Pancreas (tissue), 10 donors: Measurements from ENCODE around the gene ANKRD62. TPM values are rescaled to one million over a fixed set of nuclear protein-coding genes. Genes with fewer than 3 reads are reported as not detected.
A peak's percentile ranks its signal among the peaks of the same experiment; 100 is the strongest.

ENCODE experiments used
- ATAC-seq, 4 donors: fragments of 200-7000 bp; cut with Tn5 transposase; one replicate each; pipeline versions ENCODE4 v1.8.0 to v1.9.1; 2020; ENCODE audit warnings: mild to moderate bottlenecking in 4 of 4, moderate library complexity in 4 of 4
- DNase-seq, 6 donors: peaks; one replicate each; pipeline ENCODE4 v3.0.0-alpha.2; 2020
- FAIRE-seq: peaks from 2 replicates; lab custom pipeline; 2012; peaks lifted over from hg19 to GRCh38; lab: Jason Lieb, UNC
- H3K27ac ChIP-seq, 4 donors: fragments of 200-600 bp; sonication (generic); 1 replicate in 3 of 4; 2 replicates in 1 of 4; pipeline versions ENCODE4 v1.5.0 to v1.8.0; 2020
- H3K27me3 ChIP-seq, 4 donors: fragments of 200-600 bp; one replicate each; pipeline ENCODE4 v1.8.0; 2021
- H3K36me3 ChIP-seq, 3 donors: fragments of 200-600 bp; sonication (generic) in 1 of 3; one replicate each; pipeline versions ENCODE4 v1.5.0 to v1.8.0; 2020 to 2021
- H3K4me1 ChIP-seq, 3 donors: fragments of 200-600 bp; one replicate each; pipeline ENCODE4 v1.8.0; 2021
- H3K4me3 ChIP-seq, 4 donors: fragments of 200-600 bp; sonication (generic) in 2 of 4; one replicate each; pipeline versions ENCODE4 v1.5.0 to v1.8.0; 2020 to 2021
- H3K9me3 ChIP-seq, 4 donors: fragments of 200-600 bp; one replicate each; pipeline ENCODE4 v1.8.0; 2021
- WGBS, 2 donors: extraction: QIAGEN DNeasy Blood & Tissue Kit; methylation state at CpG; one replicate each; pipeline ENCODE4 v1.1.7; 2013; 5-methylcytosine and 5-hydroxymethylcytosine counted together
- intact Hi-C, 3 donors: fragments of 100-400 bp; cut with DNase I; formaldehyde crosslinking; loops; one replicate each; pipeline versions ENCODE4 v1.11.1 to v1.14.2; 2022
- polyA plus RNA-seq, 2 donors: library from polyadenylated mRNA; stranded (reverse); fragments of 200-250 nt; gene quantifications; one replicate each; pipeline ENCODE4 v1.2.3, GENCODE V29; 2013
- total RNA-seq, 6 donors: library from RNA; stranded (reverse); fragmentation: NEBNext Ultra II Directional in 4 of 6; extraction: Animal tissue kit (Norgen Biotek cat#: 25700) in 4 of 6; gene quantifications; one replicate each; pipeline versions ENCODE4 v1.2.1 to v1.2.4, GENCODE V29; 2021 to 2023
- TF ChIP-seq, protein P1 (sequence below), 4 donors: fragments of 200-600 bp; sonication (generic) in 3 of 4; IDR thresholded peaks; one replicate each; pipeline versions ENCODE4 v1.5.0 to v1.8.0; 2021; ENCODE audit warnings: antibody characterized with exemption in 4 of 4
- donor health status: healthy with polysubstance abuse.
- donor health status: DM: no; HTN: no; CAD: no; lungs with moderate emphysema.
- donor health status: DM: no; HTN: no; CAD: no.
- donor health status: control.
- donor health status: control.
- donor health status: Bipolar disorder and iron deficiency.
- donor health status: DM: yes; HTN: yes; CAD: no.
- donor health status: DM: no; HTN: no; CAD: no.
- donor health status: DM: no; HTN: no; CAD: no.
- donor health status: DM: yes; HTN: yes; CAD: no.

The ANKRD62 gene
- total and polyA plus RNA-seq, 8 donors, result 0.38 to 5.2 (median 3.0) TPM

DNA sequence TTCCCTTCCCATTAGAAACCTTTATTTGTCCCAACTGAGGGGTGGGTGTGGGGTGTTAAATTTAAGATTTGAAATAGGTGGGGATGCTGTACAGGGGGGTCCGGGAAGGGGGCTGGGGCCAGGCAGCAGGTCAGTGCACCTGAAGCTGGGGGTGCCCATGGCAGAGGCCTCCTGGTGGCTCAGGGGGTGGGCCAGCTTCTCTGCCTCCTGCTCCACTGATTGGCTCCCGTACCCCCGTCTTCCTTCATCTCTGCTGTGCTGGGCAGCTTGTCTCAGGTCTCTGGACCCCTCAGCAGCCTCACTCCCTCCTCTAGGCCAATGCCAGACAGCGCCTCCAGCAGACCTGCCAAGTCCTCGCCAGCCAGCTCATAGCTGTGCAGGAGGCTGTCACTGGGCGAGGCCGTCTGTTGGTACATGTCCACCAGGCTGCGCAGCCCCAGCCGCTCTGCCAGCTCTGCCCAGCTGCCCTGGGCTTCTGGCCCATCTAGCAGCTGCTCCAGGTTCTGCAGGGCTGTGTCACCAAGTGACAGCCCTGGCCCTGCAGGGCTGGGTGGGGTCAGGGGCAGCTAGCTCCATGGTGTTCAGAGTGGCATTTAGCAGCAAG is 2.0 kb upstream of the ANKRD62 start:
- peak; percentile 82 to 96 (median 93) for DNase-seq

GRCh38 chr18:12092398-12093229 is 1.0 kb upstream of the ANKRD62 start:
- 42 to 45% methylated on average over 17 of the region's 17 CpGs for WGBS, 2 donors
- Histone ChIP-seq H3K27me3 (no peaks in the 10 kb centered on the region), H3K27ac (peak overlapping the region in 3 of 4 donors; percentile 10 to 39 (median 18)), H3K4me1 (peaks cover 9 to 17% (median 11%) of the 10 kb centered on the region in 3 donors), H3K36me3 (no peaks in the 10 kb centered on the region), H3K9me3 (no peaks in the 10 kb centered on the region), H3K4me3 (no peak overlapping the region)
- no peak for FAIRE-seq
- intact Hi-C loops, result loop anchor here in 1 of 3 donors (5.0 kb wide), 1 partner anchor 145 kb away; no protein-coding TSS in a partner anchor
- ATAC-seq, result peak; percentile 82 to 91 (median 86)
- DNase-seq, result peak; percentile 70 to 91 (median 80)
- TF ChIP-seq, protein P1, sequence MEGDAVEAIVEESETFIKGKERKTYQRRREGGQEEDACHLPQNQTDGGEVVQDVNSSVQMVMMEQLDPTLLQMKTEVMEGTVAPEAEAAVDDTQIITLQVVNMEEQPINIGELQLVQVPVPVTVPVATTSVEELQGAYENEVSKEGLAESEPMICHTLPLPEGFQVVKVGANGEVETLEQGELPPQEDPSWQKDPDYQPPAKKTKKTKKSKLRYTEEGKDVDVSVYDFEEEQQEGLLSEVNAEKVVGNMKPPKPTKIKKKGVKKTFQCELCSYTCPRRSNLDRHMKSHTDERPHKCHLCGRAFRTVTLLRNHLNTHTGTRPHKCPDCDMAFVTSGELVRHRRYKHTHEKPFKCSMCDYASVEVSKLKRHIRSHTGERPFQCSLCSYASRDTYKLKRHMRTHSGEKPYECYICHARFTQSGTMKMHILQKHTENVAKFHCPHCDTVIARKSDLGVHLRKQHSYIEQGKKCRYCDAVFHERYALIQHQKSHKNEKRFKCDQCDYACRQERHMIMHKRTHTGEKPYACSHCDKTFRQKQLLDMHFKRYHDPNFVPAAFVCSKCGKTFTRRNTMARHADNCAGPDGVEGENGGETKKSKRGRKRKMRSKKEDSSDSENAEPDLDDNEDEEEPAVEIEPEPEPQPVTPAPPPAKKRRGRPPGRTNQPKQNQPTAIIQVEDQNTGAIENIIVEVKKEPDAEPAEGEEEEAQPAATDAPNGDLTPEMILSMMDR (IDR thresholded peaks at IDR 0.05), result peak in 3 of 4 donors; percentile 26 to 34 (median 28)

More for the DNA sequence above, 2.0 kb upstream of the ANKRD62 start:
- Histone ChIP-seq H3K27ac (peak overlapping the region in 3 of 4 donors; percentile 10 to 18 (median 18)), H3K4me3 (no peak overlapping the region), H3K27me3 (no peaks in the 10 kb centered on the region), H3K4me1 (peaks cover 3 to 7% (median 5%) of the 10 kb centered on the region in 3 donors), H3K9me3 (no peaks in the 10 kb centered on the region), H3K36me3 (no peaks in the 10 kb centered on the region)
- 52 to 53% methylated on average over 9 of the region's 9 CpGs for WGBS, 2 donors
- intact Hi-C loops, result loop anchor here in 1 of 3 donors (5.0 kb wide), 1 partner anchor 146 kb away; no protein-coding TSS in a partner anchor
- FAIRE-seq (no peak), ATAC-seq (peak; percentile 85 to 88 (median 87))
- TF ChIP-seq, protein P1 (IDR thresholded peaks at IDR 0.05), result no peak

DNA sequence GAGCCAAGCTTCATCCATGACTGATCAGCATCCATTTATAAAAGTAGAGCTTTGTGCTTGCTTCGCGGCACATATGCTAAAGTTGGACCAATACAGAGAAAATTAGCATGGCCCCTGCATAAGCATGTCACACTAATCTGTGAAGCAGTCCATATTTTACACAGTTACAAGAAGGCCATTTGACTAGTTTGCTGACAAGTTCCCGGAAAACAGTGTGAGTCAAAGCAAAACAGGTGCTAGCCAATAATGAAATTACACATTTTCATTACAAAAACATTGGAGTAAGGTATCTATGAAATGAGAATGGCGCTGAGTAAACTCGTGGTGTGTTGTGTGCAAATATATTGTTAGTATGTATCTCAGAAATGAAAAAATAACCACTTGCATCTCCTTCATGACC is 4.7 kb downstream of the ANKRD62 start:
- H3K4me1 ChIP-seq, result peaks cover 10 to 17% (median 11%) of the 10 kb centered on the region in 3 donors
- no peaks in the 10 kb centered on the region for H3K36me3 ChIP-seq
- H3K9me3 ChIP-seq, result no peaks in the 10 kb centered on the region
- FAIRE-seq, result no peak
- no peaks in the 10 kb centered on the region for H3K27me3 ChIP-seq
- no peak for ATAC-seq
- H3K27ac ChIP-seq, result no peak overlapping the region
- H3K4me3 ChIP-seq, result peak overlapping the region in 1 of 4 donors; percentile 39
- no peak for DNase-seq
- intact Hi-C loops, result no loop called here
- TF ChIP-seq, protein P1 (IDR thresholded peaks at IDR 0.05), result no peak
- 65 to 70% methylated on average over 5 of the region's 5 CpGs for WGBS, 2 donors

GRCh38 chr18:12099160-12099559 is 5.5 kb downstream of the ANKRD62 start:
- Histone ChIP-seq H3K9me3 (no peaks in the 10 kb centered on the region), H3K27me3 (no peaks in the 10 kb centered on the region), H3K27ac (peak overlapping the region in 2 of 4 donors; percentile 78 to 85), H3K4me1 (peaks cover 10 to 17% (median 11%) of the 10 kb centered on the region in 3 donors), H3K4me3 (peak overlapping the region in 2 of 4 donors; percentile 39 to 40), H3K36me3 (no peaks in the 10 kb centered on the region)
- DNase-seq (no peak), FAIRE-seq (no peak), ATAC-seq (peak in 1 of 4 donors; percentile 48)
- TF ChIP-seq, protein P1 (IDR thresholded peaks at IDR 0.05), result no peak
- intact Hi-C loops, result no loop called here
